ENCODE measurements around the gene SLC25A12. TPM values are rescaled to one million over a fixed set of nuclear protein-coding genes. Genes with fewer than 3 reads are reported as not detected.

Gene SLC25A12
- polyA plus RNA-seq, 1 of the 3 experiments (the other 2 are of a cell fraction), result 13.0 TPM

GRCh38 chr2:171819453-171819852 lies 74.6 kb downstream of the SLC25A12 start:
- no peaks in the 10 kb centered on the region for H3K9me2 ChIP-seq
- DNase-seq, result no peak
- no peak overlapping the region for H3K4me3 ChIP-seq (ENCODE audit: low read depth in 2 of 2, low read length in 1 of 2)
- no peaks in the 10 kb centered on the region for H3K9me3 ChIP-seq
- no peak overlapping the region for H2AFZ ChIP-seq (ENCODE audit: low read depth)
- POLR2A ChIA-PET, result no interaction called here
- H3K36me3 ChIP-seq (replicated peaks in 1 of 2; ENCODE audit: control insufficient read depth in 1 of 2, insufficient read depth in 2 of 2, low read length in 1 of 2), result peaks cover 0 to 11% of the 10 kb centered on the region in 2 experiments
- H3F3A ChIP-seq (replicated peaks; ENCODE audit: insufficient read depth), result peaks cover 5% of the 10 kb centered on the region
- no peaks in the 10 kb centered on the region for H3K4me1 ChIP-seq (ENCODE audit: control insufficient read depth in 1 of 2, insufficient read depth in 2 of 2, low read depth in 1 of 2, low read length in 1 of 2)
- no peaks in the 10 kb centered on the region for H3K79me2 ChIP-seq (ENCODE audit: insufficient read depth)
- no peaks in the 10 kb centered on the region for H4K20me1 ChIP-seq (ENCODE audit: insufficient read depth)
- H3K9ac ChIP-seq, result no peak overlapping the region
- WGBS (ENCODE audit: low lambda C conversion rate), result 88% methylated on average over 1 of the region's 1 CpG
- no peak for TF ChIP-seq GABPA (IDR thresholded peaks at IDR 0.05; ENCODE audit: low read depth)
- no peak for TF ChIP-seq TCF12 (IDR thresholded peaks at IDR 0.05)
- no peak for TF ChIP-seq POLR2AphosphoS5 (IDR thresholded peaks at IDR 0.05; ENCODE audit: low read depth, low read length)
- CTCF ChIA-PET, result interaction anchor here (1.0 kb wide), 1 partner anchor 308 kb away, joined by 3 read pairs; no protein-coding TSS in a partner anchor
- H3K27me3 ChIP-seq (ENCODE audit: insufficient read depth), result no peaks in the 10 kb centered on the region
- no peak overlapping the region for H3K27ac ChIP-seq (ENCODE audit: low read depth in 2 of 2, low read length in 1 of 2)
- no peak overlapping the region for H3K4me2 ChIP-seq

GRCh38 chr2:171814883-171815282 lies 79.2 kb downstream of the SLC25A12 start:
- CTCF ChIA-PET, result interaction anchor here (0.9 to 1.8 kb wide), 2 partner anchors 9 to 290 kb away, joined by 4 to 7 read pairs; no protein-coding TSS in a partner anchor
- Histone ChIP-seq H3K27me3 (ENCODE audit: insufficient read depth) (no peaks in the 10 kb centered on the region), H3K27ac (ENCODE audit: low read depth in 2 of 2, low read length in 1 of 2) (no peak overlapping the region), H3K4me3 (ENCODE audit: low read depth in 2 of 2, low read length in 1 of 2) (no peak overlapping the region), H2AFZ (ENCODE audit: low read depth) (no peak overlapping the region), H3K36me3 (replicated peaks in 1 of 2; ENCODE audit: control insufficient read depth in 1 of 2, insufficient read depth in 2 of 2, low read length in 1 of 2) (peaks cover 8 to 11% of the 10 kb centered on the region in 2 experiments), H3K9me2 (no peaks in the 10 kb centered on the region), H3K79me2 (ENCODE audit: insufficient read depth) (no peaks in the 10 kb centered on the region), H3K4me1 (ENCODE audit: control insufficient read depth in 1 of 2, insufficient read depth in 2 of 2, low read depth in 1 of 2, low read length in 1 of 2) (no peaks in the 10 kb centered on the region), H3K9ac (no peak overlapping the region), H4K20me1 (ENCODE audit: insufficient read depth) (no peaks in the 10 kb centered on the region), H3K4me2 (no peak overlapping the region), H3F3A (replicated peaks; ENCODE audit: insufficient read depth) (no peaks in the 10 kb centered on the region), H3K9me3 (no peaks in the 10 kb centered on the region)
- POLR2A ChIA-PET, result no interaction called here
- 95% methylated on average over 5 of the region's 5 CpGs for WGBS (ENCODE audit: low lambda C conversion rate)
- DNase-seq, result no peak
- no peak for TF ChIP-seq FOSL2 (IDR thresholded peaks at IDR 0.05; ENCODE audit: borderline replicate concordance, low read depth)
- TF ChIP-seq TCF12 (IDR thresholded peaks at IDR 0.05), result no peak
- TF ChIP-seq JUND (IDR thresholded peaks at IDR 0.05), result no peak
- no peak for TF ChIP-seq USF2 (IDR thresholded peaks at IDR 0.05; ENCODE audit: borderline replicate concordance, low read depth, low read length)
- TF ChIP-seq GABPA (IDR thresholded peaks at IDR 0.05; ENCODE audit: low read depth), result no peak
- no peak for TF ChIP-seq RAD21 (IDR thresholded peaks at IDR 0.05; ENCODE audit: low read length)
- no peak for TF ChIP-seq REST (IDR thresholded peaks at IDR 0.05; ENCODE audit: low read depth, low read length)
